Measurements from ENCODE around the gene SNX6.

- no peak for TF ChIP-seq CTCF (IDR thresholded peaks at IDR 0.05)
- no peak for TF ChIP-seq POLR2A (IDR thresholded peaks at IDR 0.05)
Observed at GRCh38 chr14:34568803-34569202, 61.1 kb downstream of the SNX6 start.
